ENCODE data around the gene C1orf167. TPM values are rescaled to one million over a fixed set of nuclear protein-coding genes. Genes with fewer than 3 reads are reported as not detected.

The C1orf167 gene
- total RNA-seq, 1 donor from 2014 or later: not detected

GRCh38 chr1:11797525-11798216 lies 35.7 kb downstream of the C1orf167 start:
- TF ChIP-seq, protein P1, sequence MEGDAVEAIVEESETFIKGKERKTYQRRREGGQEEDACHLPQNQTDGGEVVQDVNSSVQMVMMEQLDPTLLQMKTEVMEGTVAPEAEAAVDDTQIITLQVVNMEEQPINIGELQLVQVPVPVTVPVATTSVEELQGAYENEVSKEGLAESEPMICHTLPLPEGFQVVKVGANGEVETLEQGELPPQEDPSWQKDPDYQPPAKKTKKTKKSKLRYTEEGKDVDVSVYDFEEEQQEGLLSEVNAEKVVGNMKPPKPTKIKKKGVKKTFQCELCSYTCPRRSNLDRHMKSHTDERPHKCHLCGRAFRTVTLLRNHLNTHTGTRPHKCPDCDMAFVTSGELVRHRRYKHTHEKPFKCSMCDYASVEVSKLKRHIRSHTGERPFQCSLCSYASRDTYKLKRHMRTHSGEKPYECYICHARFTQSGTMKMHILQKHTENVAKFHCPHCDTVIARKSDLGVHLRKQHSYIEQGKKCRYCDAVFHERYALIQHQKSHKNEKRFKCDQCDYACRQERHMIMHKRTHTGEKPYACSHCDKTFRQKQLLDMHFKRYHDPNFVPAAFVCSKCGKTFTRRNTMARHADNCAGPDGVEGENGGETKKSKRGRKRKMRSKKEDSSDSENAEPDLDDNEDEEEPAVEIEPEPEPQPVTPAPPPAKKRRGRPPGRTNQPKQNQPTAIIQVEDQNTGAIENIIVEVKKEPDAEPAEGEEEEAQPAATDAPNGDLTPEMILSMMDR (IDR thresholded peaks at IDR 0.05; ENCODE audit: insufficient read depth, low read length, severe bottlenecking): no peak
- Histone ChIP-seq H3K36me3 (ENCODE audit: control insufficient read depth, insufficient read depth, low read length) (peaks cover 27% of the 10 kb centered on the region), H3K4me3 (ENCODE audit: low read depth, low read length) (no peak overlapping the region), H3K27me3 (ENCODE audit: control insufficient read depth, insufficient read depth, low read length) (no peaks in the 10 kb centered on the region)
- FAIRE-seq (no peak), DNase-seq (ENCODE audit: low read depth) (no peak)

DNA sequence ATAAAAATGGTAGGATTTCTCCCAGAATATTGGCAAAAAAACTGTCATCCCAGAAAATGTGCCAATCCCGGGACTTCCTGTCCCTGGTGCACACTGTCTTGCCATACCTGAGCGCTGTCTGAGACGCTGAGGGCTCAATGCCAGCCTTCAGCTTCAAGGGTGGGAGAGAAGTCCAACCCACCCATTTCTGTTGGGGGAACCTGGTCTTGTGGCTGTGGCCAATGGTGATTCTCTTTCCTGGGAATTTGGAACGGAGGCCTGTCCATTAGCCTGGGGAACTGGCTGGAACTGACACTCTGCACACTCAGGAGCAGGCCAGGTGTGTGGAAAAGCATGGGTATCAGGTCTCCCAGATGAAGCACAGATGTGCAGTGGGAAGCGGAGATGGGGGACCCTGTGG lies 37.1 kb downstream of the C1orf167 start:
- no peak overlapping the region for H3K4me3 ChIP-seq (ENCODE audit: low read depth, low read length)
- TF ChIP-seq, protein P1 (IDR thresholded peaks at IDR 0.05; ENCODE audit: insufficient read depth, low read length, severe bottlenecking): no peak
- DNase-seq (ENCODE audit: low read depth) (no peak), FAIRE-seq (no peak)
- no peaks in the 10 kb centered on the region for H3K27me3 ChIP-seq (ENCODE audit: control insufficient read depth, insufficient read depth, low read length)
- peaks cover 24% of the 10 kb centered on the region for H3K36me3 ChIP-seq (ENCODE audit: control insufficient read depth, insufficient read depth, low read length)

GRCh38 chr1:11799896-11800295 lies 37.9 kb downstream of the C1orf167 start:
- TF ChIP-seq, protein P1 (IDR thresholded peaks at IDR 0.05; ENCODE audit: insufficient read depth, low read length, severe bottlenecking): no peak
- no peak for FAIRE-seq
- Histone ChIP-seq H3K27me3 (ENCODE audit: control insufficient read depth, insufficient read depth, low read length) (no peaks in the 10 kb centered on the region), H3K36me3 (ENCODE audit: control insufficient read depth, insufficient read depth, low read length) (peaks cover 20% of the 10 kb centered on the region), H3K4me3 (ENCODE audit: low read depth, low read length) (no peak overlapping the region)
- DNase-seq (ENCODE audit: low read depth): no peak

DNA sequence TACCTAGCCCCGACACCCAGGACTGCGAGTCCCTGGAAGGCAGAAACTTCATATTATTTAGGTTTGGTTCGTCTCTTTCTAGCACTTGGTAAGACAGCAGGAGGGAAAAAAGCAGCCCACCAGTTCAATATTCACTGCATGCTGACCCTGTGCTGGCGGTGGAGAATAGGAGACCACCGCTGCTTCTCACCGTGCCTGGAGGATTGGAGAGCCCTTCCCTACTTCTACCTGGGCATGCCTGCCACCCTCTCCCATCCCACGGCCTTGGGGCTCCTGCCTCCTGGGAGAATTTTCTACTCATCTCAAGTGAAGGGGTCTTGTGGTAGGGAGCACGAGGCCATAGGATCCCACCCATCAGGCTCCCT lies 38.4 kb downstream of the C1orf167 start:
- TF ChIP-seq, protein P1 (IDR thresholded peaks at IDR 0.05; ENCODE audit: insufficient read depth, low read length, severe bottlenecking): no peak
- H3K36me3 ChIP-seq (ENCODE audit: control insufficient read depth, insufficient read depth, low read length): peaks cover 16% of the 10 kb centered on the region
- DNase-seq (ENCODE audit: low read depth) (no peak), FAIRE-seq (no peak)
- H3K27me3 ChIP-seq (ENCODE audit: control insufficient read depth, insufficient read depth, low read length): no peaks in the 10 kb centered on the region
- H3K4me3 ChIP-seq (ENCODE audit: low read depth, low read length): no peak overlapping the region

- no peak for FAIRE-seq
These were observed 38.9 kb downstream of the C1orf167 start for GRCh38 chr1:11800756-11801433.

More at GRCh38 chr1:11800756-11801433, 38.9 kb downstream of the C1orf167 start:
- TF ChIP-seq, protein P1 (IDR thresholded peaks at IDR 0.05; ENCODE audit: insufficient read depth, low read length, severe bottlenecking): no peak
- H3K4me3 ChIP-seq (ENCODE audit: low read depth, low read length): no peak overlapping the region
- DNase-seq (ENCODE audit: low read depth): no peak
- peaks cover 13% of the 10 kb centered on the region for H3K36me3 ChIP-seq (ENCODE audit: control insufficient read depth, insufficient read depth, low read length)
- no peaks in the 10 kb centered on the region for H3K27me3 ChIP-seq (ENCODE audit: control insufficient read depth, insufficient read depth, low read length)

Data from bronchial epithelial cell (primary cell).